ENCODE data around the gene ZC3HAV1.

DNA sequence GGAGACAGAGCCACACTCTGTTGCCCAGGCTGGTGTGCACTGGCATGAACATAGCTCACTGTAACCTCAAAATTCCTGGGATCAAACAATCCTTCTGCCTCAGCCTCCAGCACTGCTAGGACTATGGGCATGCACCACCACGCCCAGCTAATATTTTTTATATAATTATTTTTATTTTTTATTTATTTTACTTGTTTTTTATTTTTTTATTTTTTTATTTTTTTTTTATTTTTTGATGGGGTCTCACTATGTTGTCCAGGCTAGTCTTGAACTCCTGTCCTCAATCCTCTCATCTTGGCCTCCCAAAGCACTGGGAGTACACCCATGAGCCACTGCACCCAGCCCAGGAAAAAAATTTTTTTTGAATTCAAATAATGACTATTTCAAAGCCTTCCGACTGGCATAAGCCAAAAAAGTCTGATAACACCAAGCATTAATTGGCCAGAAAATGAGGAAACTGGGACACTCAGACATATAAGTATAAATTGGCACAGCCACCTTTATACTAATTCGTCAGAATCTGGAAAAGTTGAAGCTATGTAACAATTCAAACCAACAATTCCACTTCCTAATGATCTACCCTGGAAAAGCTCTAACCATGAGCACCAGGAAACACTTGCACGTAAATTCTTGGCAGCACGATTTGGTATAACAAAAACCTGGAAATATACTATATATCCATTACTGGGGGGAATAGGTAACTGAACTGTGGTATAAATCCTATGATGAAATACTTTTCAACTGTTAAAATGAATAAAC is 6.3 kb downstream of the ZC3HAV1 start:
- no peak for TF ChIP-seq TAF1 (IDR thresholded peaks at IDR 0.05; ENCODE audit: low read depth)
- TF ChIP-seq RAD21 (IDR thresholded peaks at IDR 0.05; ENCODE audit: low read depth) = no peak
- no peak for TF ChIP-seq TCF12 (IDR thresholded peaks at IDR 0.05; ENCODE audit: low read depth)
- TF ChIP-seq YY1 (IDR thresholded peaks at IDR 0.05; ENCODE audit: low read depth) = no peak
- TF ChIP-seq EP300 (IDR thresholded peaks at IDR 0.05; ENCODE audit: borderline replicate concordance) = no peak
- TF ChIP-seq FOXM1 (IDR thresholded peaks at IDR 0.05; ENCODE audit: borderline replicate concordance, low read depth) = no peak
- no peak for TF ChIP-seq CEBPB (IDR thresholded peaks at IDR 0.05)
- TF ChIP-seq, protein P1, sequence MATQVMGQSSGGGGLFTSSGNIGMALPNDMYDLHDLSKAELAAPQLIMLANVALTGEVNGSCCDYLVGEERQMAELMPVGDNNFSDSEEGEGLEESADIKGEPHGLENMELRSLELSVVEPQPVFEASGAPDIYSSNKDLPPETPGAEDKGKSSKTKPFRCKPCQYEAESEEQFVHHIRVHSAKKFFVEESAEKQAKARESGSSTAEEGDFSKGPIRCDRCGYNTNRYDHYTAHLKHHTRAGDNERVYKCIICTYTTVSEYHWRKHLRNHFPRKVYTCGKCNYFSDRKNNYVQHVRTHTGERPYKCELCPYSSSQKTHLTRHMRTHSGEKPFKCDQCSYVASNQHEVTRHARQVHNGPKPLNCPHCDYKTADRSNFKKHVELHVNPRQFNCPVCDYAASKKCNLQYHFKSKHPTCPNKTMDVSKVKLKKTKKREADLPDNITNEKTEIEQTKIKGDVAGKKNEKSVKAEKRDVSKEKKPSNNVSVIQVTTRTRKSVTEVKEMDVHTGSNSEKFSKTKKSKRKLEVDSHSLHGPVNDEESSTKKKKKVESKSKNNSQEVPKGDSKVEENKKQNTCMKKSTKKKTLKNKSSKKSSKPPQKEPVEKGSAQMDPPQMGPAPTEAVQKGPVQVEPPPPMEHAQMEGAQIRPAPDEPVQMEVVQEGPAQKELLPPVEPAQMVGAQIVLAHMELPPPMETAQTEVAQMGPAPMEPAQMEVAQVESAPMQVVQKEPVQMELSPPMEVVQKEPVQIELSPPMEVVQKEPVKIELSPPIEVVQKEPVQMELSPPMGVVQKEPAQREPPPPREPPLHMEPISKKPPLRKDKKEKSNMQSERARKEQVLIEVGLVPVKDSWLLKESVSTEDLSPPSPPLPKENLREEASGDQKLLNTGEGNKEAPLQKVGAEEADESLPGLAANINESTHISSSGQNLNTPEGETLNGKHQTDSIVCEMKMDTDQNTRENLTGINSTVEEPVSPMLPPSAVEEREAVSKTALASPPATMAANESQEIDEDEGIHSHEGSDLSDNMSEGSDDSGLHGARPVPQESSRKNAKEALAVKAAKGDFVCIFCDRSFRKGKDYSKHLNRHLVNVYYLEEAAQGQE (IDR thresholded peaks at IDR 0.05; ENCODE audit: low read depth) = no peak
- no peak for TF ChIP-seq NFIC (IDR thresholded peaks at IDR 0.05)
- no peak for TF ChIP-seq TEAD4 (IDR thresholded peaks at IDR 0.05)
- TF ChIP-seq, protein P2, sequence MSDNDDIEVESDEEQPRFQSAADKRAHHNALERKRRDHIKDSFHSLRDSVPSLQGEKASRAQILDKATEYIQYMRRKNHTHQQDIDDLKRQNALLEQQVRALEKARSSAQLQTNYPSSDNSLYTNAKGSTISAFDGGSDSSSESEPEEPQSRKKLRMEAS (IDR thresholded peaks at IDR 0.05) = no peak
- TF ChIP-seq CREB1 (IDR thresholded peaks at IDR 0.05; ENCODE audit: low read depth) = no peak
